BE2C (cell line): Measurements from ENCODE around the gene KMT2B.

Experiments used
- DNase-seq: peaks from one replicate; pipeline ENCODE4 v3.0.0-alpha.2; 2020
- H3K27me3 ChIP-seq: fragments of 250-450 bp; sonication (Bioruptor Pico); 2 replicates; pipeline ENCODE4 v1.5.1; 2020; ENCODE audit warnings: mild to moderate bottlenecking
- H3K36me3 ChIP-seq: fragments of 250-450 bp; sonication (Bioruptor Pico); 2 replicates; pipeline ENCODE4 v1.5.1; 2020; ENCODE audit warnings: mild to moderate bottlenecking
- H3K4me1 ChIP-seq: fragments of 250-450 bp; sonication (Bioruptor Pico); 2 replicates; pipeline ENCODE4 v1.5.1; 2020
- H3K4me3 ChIP-seq: 2 replicates; pipeline ENCODE4 v1.5.1; 2011; ENCODE audit warnings: low read depth, low read length
- H3K9me3 ChIP-seq: fragments of 250-450 bp; sonication (Bioruptor Pico); 2 replicates; pipeline ENCODE4 v1.5.1; 2020
- CTCF ChIP-seq: IDR thresholded peaks from 2 replicates; pipeline ENCODE4 v1.5.1; 2012; ENCODE audit warnings: mild to moderate bottlenecking, low read depth, low read length

Gene KMT2B

GRCh38 chr19:35753634-35754369, 36.0 kb downstream of the KMT2B start:
- Histone ChIP-seq H3K4me3 (no peak overlapping the region), H3K9me3 (no peaks in the 10 kb centered on the region), H3K27me3 (no peaks in the 10 kb centered on the region), H3K36me3 (peaks cover 5% of the 10 kb centered on the region; the same call in 1 of the 2 replicates), H3K4me1 (peaks cover 2% of the 10 kb centered on the region; the same call in 1 of the 2 replicates)
- TF ChIP-seq CTCF: no peak
- DNase-seq: no peak

- no peak for DNase-seq
- TF ChIP-seq CTCF: no peak
- Histone ChIP-seq H3K4me3 (no peak overlapping the region), H3K4me1 (no peaks in the 10 kb centered on the region; the same call in 1 of the 2 replicates), H3K36me3 (peaks cover 5% of the 10 kb centered on the region), H3K9me3 (no peaks in the 10 kb centered on the region), H3K27me3 (no peaks in the 10 kb centered on the region)
Measured at GRCh38 chr19:35754370-35755130, 36.7 kb downstream of the KMT2B start.

- DNase-seq: no peak
- Histone ChIP-seq H3K4me3 (no peak overlapping the region), H3K4me1 (no peaks in the 10 kb centered on the region; the same call in 1 of the 2 replicates), H3K36me3 (peaks cover 5% of the 10 kb centered on the region), H3K9me3 (no peaks in the 10 kb centered on the region), H3K27me3 (no peaks in the 10 kb centered on the region)
- TF ChIP-seq CTCF: no peak
Measured at GRCh38 chr19:35755131-35755549, 37.3 kb downstream of the KMT2B start.

- no peak for TF ChIP-seq CTCF
- no peak for DNase-seq
Measured at GRCh38 chr19:35755550-35756376, 38.0 kb downstream of the KMT2B start.

GRCh38 chr19:35756377-35757230, 38.8 kb downstream of the KMT2B start, which contains the start of gene HSPB6:
HSPB6 (minus strand) TSS chr19:35757029; CDS start chr19:35757008, 21 bp downstream.
- DNase-seq: no peak
- Histone ChIP-seq H3K4me3 (peak within 1 kb of the TSS; percentile 92), H3K9me3 (no peaks in the 10 kb centered on the region), H3K4me1 (no peaks in the 10 kb centered on the region; the same call in 1 of the 2 replicates), H3K27me3 (no peaks in the 10 kb centered on the region), H3K36me3 (peaks cover 13% of the 10 kb centered on the region)
- no peak for TF ChIP-seq CTCF

More at GRCh38 chr19:35755550-35756376, 38.0 kb downstream of the KMT2B start:
- Histone ChIP-seq H3K27me3 (no peaks in the 10 kb centered on the region), H3K4me3 (no peak overlapping the region), H3K4me1 (no peaks in the 10 kb centered on the region; the same call in 1 of the 2 replicates), H3K36me3 (peaks cover 8% of the 10 kb centered on the region), H3K9me3 (no peaks in the 10 kb centered on the region)
